HG03039 (cell line): Measurements from ENCODE around the gene CA6.
"Not testable (repeated sequence)": the region's sequence is repeated elsewhere in the genome, so short reads cannot be mapped to it uniquely, and the experiment has no call there.

Experiments used
- ATAC-seq: cut with Tn5 transposase; IDR thresholded peaks from one replicate; pipeline ENCODE4 v1.9.1; 2021; ENCODE audit warnings: mild to moderate bottlenecking, moderate library complexity; ENCODE audit not compliant: unreplicated experiment

CA6 gene

DNA sequence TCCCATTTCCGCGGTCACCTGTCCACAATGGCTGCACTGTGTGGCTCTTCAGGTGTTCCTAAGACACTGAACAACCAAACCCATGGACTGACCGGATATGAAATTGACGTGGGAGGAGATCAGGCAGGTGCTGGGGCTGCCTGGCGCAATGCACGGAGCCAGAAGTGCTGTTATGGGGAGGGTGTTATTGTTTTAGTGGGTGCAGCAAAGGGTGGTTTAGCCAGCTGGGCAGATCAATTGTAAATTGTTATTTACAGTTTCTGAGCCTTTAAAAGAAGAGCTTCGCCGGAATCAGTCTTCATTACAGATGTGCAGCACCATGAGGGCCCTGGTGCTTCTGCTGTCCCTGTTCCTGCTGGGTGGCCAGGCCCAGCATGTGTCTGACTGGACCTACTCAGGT, at the start of gene CA6:
Gene CA6, plus strand, starts transcription at position 301 of the 400 bp plus-strand sequence. Its CDS starts 19 bp downstream, at position 320.
- no peak for ATAC-seq

DNA sequence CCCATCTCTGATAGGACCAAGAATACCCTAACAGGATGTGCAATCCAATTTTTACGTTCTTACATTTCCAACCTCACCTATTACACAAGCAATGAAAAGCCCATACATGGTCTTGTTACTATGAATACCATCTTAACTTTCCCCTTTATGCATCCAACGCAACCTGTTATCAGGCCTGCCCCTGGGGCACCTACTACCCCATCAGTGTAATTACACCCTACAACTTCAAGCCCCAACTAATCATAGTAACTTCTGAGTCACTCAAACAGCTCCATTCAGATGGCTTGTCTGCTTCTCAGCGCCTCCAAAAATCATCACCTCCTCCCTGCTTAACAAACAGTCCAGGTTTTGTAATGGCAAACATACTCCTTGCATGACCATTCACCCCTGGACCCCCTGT, 48.9 kb upstream of the CA6 start:
- ATAC-seq, result not testable (repeated sequence)

DNA sequence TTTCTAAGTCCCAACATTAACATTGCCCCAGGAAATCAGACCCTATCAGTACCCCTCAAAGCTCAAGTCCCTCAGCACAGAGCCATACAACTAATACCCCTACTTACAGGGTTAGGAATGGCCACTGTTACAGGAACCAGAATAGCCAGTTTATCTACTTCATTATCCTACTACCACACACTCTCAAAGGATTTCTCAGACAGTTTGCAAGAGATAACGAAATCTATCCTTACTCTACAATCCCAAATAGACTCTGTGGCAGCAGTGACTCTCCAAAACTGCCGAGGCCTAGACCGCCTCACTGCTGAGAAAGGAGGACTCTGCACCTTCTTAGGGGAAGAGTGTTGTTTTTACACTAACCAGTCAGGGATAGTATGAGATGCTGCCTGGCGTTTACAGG, 48.2 kb upstream of the CA6 start:
- not testable (repeated sequence) for ATAC-seq

DNA sequence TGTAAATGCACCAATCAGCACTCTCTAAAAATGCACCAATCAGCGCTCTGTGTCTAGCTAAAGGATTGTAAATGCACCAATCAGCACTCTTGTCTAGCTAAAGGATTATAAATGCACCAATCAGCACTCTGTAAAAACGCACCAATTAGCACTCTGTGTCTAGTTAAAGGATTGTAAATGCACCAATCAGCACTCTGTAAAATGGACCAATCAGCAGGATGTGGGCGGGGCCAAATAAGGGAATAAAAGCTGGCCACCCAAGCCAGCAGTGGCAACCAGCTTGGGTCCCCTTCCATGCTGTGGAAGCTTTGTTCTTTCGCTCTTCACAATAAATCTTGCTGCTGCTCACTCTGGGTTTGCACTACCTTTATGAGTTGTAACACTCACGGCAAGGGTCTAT, 47.2 kb upstream of the CA6 start:
- ATAC-seq, result not testable (repeated sequence)

DNA sequence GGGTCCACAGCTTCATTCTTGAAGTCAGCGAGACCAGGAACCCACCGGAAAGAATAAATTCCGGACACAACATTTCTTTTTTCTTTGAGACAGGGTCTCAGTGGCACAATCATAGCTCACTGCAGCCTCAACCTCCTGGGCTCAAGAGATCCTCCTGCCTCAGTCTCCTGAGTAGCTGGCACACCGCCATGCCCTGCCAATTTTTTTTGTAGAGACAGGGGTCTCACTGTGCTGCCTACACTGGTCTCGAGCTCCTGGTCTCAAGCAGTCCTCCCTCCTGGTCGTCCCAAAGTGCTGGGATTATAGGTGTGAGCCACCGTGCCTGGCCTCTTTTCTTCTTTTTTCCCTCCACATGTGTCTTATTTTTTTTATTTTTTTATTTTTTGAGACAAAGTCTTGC, 46.6 kb upstream of the CA6 start:
- no peak for ATAC-seq

DNA sequence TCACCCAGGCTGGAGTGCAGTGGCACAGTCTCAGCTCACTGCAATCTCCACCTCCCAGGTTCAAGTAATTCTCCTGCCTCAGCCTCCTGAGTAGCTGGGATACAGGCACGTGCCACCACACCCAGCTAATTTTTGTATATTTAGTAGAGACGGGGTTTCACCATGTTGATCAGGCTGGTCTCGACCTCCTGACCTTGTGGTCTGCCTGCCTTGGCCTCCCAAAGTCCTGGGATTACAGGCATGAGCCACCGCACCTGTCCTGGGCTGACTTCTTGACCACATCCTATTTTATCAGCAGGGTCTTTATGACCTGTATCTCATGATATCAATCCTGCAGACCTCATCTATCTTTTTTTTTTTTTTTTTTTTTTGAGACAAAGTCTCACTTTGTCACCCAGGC, 45.0 kb upstream of the CA6 start:
- ATAC-seq, result not testable (repeated sequence)

DNA sequence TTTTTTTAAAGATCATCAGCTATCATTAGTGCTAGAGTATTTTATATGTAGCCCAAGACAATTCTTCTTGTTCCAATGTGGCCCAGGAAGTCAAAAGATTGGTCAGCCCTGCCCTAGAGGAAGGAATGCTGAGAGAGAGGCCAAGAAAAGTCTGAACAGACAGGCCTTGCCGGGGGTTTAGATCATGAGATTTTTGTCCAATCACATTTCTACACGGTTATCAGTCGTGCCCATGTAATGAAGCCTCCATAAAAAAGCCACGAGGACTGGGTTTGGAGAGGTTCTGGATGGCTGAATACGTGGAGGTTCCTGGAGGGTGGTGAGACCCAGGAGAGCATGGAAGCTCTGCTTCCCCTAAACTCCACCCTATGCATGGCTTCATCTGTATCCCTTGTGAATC, 42.9 kb upstream of the CA6 start:
- ATAC-seq, result no peak

DNA sequence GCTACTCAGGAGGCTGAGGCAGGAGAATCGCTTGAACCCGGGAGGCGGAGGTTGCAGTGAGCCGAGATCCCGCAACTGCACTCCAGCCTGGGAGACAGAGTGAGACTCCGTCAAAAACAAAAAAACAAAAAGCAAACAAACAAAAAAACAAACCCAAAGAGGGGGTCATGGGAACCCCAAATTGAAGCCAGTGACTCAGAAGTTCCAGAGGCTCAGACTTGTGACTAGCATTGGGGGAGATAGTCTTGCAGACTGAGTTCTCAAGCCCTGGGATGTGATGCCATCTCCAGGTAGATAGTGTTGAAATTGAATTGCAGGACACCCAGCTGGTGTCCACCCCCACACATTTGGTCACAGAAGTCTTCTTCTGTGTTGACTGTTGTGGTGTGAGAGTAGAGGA, 42.3 kb upstream of the CA6 start:
- no peak for ATAC-seq

DNA sequence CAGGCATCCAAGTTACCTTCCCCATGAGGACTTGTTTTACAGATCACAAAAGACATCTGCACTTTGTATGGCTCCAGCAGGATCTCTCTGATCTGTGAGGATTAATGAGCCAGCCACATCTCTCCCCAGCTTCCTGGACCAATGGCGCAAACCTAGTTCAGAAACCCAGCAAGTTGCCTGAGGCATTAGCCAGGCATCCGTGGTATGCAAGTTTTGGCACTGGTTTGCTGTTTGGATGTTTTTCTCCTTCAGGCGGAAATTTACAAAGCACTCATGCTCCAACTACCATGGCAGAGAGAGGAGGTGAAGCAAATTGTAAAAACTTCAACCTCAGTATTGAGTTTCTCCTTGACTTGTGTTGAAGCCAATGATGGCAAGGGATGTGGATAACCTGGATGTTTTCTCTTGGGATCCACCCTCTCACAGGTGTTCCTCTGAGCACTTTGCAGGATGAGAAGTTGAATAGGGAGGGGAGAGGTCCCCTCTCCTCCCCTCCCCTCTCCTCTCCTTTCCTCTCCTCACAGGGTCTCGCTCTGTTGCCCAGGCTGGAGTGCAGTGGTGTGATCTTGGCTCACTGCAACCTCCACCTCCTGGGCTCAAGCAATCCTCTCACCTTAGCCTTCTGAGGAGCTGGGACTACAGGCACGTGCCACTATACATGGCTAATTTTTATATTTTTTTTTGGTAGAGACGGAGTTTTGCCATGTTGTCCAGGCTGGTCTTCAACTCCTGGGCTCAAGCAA, 41.6 kb upstream of the CA6 start:
- ATAC-seq, result no peak

DNA sequence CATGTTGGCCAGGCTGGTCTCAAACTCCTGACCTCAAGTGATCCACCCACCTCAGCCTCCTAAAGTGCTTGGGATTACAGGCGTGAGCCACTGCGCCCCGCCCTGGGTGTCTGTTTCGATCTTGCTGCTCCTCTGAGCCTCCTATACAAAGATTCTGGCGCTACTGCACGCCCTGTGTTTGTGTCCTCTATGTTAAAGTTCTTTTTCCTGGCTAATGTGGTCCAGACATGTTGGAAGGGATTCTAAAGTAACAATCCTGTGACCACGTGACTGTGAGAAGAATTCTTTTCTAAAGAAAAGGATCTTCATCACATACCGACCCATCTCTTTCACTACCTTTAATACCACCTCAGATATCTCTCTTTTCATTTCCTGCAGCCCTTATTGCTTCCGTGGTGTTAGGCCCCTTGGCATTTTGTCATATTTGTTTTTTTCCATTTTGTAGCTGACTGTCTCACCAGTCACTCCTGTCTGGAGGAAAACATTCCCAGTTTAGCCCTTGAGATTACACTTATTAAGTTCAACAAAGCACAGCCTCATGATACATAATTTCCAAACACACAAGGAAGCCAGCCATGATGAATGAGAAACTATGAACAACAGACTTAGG, 40.0 kb upstream of the CA6 start:
- no peak for ATAC-seq

DNA sequence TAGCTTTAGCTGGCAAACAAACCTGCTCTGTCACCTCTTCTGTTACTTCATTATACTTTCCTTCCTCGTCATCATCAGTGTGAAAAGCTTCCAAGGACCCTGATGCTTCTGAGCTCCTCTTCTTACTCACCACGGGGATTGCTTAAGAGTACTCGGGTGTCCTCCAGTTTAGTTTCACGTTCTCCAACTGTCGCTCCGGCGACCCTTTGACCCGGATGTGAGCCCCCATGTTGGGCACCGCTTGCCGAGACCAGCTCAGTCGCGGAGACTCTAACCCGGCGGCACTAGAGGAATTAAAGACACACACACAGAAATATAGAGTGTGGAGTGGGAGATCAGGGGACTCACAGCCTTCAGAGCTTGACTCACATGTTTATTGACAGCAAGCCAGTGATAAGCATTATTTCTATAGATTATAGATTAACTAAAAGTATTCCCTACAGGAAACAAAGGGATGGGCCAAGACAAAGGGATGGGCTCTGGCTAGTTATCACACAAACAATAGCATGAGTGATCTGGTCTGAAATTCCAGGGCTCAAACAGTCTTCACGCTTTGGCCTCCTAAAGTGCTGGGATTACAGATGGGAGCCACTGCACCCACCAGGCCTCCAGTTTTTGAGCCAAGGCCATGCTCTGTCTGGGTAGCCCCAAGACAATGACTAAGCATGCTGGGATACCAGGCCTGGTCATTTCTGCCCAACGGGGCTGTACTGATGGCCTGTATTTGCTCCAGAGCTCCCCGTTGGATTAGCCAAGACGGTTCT, 37.1 kb upstream of the CA6 start:
- no peak for ATAC-seq

DNA sequence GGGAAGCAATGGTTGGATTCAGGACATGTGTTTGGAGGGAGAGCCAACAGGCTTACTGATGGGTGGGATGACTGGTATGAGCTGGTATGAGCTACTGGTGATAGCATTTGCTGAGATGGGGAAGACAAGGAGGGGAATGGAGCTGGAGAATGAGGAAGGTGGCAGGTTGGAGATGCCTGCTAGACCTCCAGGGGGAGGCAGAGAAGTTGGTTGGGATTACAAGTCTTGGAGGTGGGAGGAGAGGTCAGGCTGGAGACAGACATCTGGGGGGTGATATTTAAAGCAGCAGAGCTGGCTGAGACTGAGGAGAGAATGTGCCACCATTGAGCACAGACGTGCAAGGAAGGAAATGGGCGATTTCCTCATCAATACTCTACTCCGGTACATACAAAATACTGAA, 35.3 kb upstream of the CA6 start:
- ATAC-seq, result no peak

DNA sequence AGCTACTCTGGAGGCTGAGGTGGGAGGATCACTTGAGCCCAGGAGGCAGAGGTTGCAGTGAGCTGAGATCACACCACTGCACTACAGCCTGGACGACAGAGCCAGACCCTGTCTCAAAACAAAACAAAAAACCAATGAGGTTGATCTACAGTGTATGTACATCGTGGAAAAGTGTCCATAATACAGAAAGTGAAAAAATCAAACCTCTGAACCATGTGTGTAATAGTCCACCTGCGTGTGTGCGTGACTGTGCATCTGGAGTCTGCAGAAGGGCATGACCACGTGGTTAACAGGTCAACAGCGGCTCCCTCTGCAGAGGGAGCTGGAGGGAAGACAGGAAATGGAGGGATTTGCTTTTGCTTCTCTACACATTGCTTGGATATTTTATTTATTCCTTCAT, 34.8 kb upstream of the CA6 start:
- no peak for ATAC-seq

DNA sequence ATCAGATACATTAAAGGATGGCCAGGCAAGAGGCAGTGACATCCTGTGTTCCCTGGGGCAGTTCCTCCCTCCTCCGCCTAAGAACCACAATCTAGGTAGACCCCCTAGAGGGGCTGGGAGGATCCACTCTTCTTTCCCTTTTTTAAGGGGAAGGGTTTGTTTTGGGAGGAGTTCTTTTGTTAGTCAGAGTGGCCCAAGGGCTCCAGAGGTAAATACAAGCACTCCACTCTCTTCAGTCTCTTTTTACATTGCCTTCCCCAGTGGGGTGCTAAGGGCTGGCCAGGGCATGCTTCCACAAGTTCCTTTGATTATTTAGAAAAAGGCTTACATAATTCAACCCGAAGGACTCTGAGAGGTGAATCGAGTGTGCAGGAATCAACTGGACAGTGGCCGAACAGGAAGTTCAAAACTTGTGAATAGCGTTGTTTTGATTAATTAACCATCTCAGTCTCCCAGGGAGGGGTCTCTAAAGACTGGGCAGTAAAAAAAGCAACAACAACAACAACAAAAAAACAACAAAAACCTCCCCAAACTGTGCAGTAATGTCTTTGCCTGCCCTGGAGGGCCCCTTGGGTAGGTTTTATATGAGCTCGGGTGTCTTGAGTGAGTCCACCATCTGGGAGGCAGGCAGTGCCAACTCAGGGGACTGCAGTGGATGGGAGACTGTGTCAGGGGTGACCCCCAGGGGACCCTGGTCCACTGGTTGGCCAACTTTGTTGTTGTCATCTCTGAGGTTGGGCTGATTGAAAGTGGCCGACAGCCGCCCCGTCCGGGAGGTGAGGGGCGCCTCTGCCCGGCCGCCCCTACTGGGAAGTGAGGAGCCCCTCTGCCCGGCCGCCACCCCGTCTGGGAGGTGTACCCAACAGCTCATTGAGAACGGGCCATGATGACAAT, 34.0 kb upstream of the CA6 start:
- ATAC-seq, result no peak

DNA sequence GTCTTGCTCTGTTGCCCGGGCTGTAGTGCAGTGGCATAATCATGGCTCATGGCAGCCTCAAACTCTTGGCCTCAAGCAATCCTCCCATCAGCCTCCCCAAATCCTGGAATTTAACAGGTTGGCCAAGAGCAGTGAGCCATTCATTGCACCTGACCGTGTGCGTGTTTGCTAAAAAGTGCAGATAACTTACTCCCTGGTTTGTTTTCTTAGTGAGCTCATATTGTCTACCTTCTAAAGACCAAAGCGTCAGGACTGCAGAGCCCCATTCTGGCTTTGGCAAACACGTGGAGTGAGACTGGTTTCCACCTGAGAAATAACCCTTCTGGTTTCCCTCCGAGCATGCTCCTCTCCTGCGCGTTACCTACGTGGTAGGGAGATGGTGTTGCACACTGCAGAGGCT, 32.2 kb upstream of the CA6 start:
- no peak for ATAC-seq

DNA sequence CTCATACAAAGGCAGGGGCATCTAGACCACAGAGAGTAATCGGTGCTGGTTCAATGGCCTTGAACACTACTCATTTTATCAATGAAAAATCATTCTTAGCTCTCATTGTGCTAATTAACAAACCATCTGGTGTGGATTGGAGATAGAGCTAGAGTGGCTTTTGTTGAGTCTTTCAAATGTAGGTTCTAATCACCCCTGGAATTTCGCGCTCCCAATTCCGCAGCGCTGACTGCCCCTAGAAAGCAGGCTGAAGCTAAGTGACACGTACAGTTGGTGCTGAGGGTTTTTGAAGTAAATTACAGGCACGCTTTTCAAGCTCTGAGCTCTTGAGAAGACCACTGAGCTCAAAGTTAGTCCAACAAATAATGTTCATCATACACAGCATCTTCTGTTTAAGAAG, 31.2 kb upstream of the CA6 start:
- no peak for ATAC-seq

DNA sequence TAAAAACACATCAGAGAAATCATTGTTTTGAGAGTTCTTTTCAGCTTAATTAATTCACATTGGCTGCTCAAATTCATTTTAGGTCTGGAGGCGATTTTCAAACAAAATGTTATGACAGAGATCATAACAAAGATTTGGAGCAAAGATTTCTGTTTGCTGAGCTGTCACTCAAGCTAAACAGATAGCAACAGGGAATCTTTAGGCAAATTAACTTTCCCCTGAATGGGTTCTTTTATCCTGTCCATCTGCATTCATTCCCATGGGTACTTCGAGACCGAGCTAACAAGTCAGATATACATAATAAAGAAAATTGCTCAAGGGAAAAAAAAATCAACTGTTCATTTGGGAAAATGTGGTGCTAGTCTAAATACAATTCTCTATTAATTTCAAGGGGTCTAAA, 30.2 kb upstream of the CA6 start:
- ATAC-seq, result no peak

DNA sequence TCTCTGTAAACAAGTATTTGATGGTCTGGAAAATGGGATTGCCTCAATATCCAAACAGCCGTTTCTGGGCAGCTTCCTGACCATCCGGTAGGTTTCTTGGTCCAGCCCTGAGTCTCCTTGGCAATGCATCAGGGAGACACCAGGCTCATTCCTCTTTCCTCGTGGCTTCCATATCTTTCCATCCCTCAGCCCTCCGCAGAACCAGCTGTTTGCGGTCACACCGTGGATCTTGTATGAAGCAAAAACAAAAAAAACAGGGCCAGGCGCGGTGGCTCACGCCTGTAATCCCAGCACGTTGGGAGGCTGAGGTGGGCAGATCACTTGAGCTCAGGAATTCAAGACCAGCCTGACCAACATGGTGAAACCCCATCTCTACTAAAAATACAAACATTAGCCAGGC, 28.1 kb upstream of the CA6 start:
- ATAC-seq, result not testable (repeated sequence)

DNA sequence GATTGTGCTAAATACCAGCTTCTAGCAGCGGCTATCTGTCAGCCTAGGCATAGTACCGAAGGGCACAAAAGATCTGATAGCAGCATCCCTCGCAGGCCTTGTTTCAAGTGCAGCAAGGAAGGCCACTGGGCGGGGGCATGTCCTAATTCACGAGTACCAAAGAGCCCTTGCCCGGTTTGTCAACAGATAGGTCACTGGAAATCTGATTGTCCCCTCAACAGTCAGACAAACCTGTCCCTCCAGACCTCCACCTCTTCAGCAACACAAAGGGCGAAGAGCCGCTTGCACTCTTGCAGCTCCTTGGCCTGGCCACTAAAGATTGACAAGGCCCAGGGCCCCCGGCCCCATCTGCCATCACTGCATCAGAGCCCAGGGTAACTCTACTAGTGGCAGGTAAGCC, 22.7 kb upstream of the CA6 start:
- no peak for ATAC-seq

DNA sequence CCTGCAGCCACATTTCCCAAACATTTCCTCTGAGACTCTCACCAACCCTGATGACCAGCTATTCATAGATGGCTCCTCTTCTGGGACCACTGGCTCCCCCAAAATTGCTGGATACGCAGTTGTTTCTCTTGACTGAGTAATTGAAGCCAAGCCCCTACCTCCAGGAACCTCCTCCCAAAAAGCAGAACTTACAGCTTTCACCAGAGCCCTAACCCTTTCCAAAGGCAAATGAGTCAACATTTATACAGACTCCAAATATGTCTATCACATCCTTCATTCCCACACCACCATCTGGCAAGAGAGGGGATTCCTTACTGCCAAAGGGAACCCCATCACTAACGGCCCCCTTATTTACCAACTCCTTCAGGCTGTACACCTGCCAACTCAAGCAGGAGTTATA, 20.3 kb upstream of the CA6 start:
- no peak for ATAC-seq

DNA sequence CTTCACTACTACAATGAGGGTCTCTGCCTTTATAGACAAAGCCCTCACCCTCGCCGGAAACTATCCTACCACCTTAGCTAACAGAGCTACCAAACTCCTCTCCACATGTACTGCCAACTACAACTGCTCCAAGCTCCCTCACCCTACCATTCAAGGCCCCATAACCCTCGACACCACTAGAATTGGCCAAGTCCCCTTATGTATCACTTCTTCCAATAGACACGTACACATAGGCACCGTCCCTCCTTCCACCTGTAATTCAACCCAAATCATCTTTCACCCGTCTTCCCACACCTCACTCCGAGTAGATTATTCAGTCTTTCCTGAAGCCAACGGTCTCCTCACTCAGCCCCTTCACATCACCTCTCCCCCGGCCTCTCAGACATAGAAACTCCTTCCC, 19.7 kb upstream of the CA6 start:
- ATAC-seq, result no peak
